Smooth muscle cell (in vitro differentiated cells): ENCODE data around the gene UTF1. TPM values are rescaled to one million over a fixed set of nuclear protein-coding genes. Genes with fewer than 3 reads are reported as not detected.

Source experiments
- DNase-seq: peaks from one replicate; lab custom pipeline; 2025; ENCODE audit not compliant: unreplicated experiment; lab: John Stamatoyannopoulos, UW
- H2AFZ ChIP-seq: fragments of 200-600 bp; sonication (generic); 2 replicates; pipeline ENCODE4 v1.6.0; 2016; ENCODE audit warnings: antibody characterized with exemption, low read depth, mild to moderate bottlenecking
- H3F3A ChIP-seq: fragments of 200-600 bp; sonication (generic); 2 replicates; pipeline ENCODE4 v1.6.0; 2017; ENCODE audit warnings: antibody characterized with exemption, low read depth
- H3K27ac ChIP-seq: fragments of 200-600 bp; sonication (generic); 2 replicates; pipeline ENCODE4 v1.5.1; 2016; ENCODE audit warnings: low read depth, mild to moderate bottlenecking
- H3K27me3 ChIP-seq: fragments of 200-600 bp; sonication (generic); 2 replicates; pipeline ENCODE4 v1.6.1; 2016; ENCODE audit warnings: low read depth, mild to moderate bottlenecking
- H3K36me3 ChIP-seq: fragments of 200-600 bp; sonication (generic); 2 replicates; pipeline ENCODE4 v1.5.1; 2016; ENCODE audit warnings: low read depth
- H3K4me1 ChIP-seq: fragments of 200-600 bp; sonication (generic); 2 replicates; pipeline ENCODE4 v1.5.1; 2016; ENCODE audit warnings: low read depth
- H3K4me2 ChIP-seq: fragments of 200-600 bp; sonication (generic); 2 replicates; pipeline ENCODE4 v1.6.0; 2016; ENCODE audit warnings: mild to moderate bottlenecking
- H3K4me3 ChIP-seq: fragments of 200-600 bp; sonication (generic); 2 replicates; pipeline ENCODE4 v1.5.1; 2016; ENCODE audit warnings: mild to moderate bottlenecking
- H3K79me2 ChIP-seq: fragments of 200-600 bp; sonication (generic); 2 replicates; pipeline ENCODE4 v1.6.0; 2016; ENCODE audit warnings: low read depth, mild to moderate bottlenecking
- H3K9ac ChIP-seq: fragments of 200-600 bp; sonication (generic); 2 replicates; pipeline ENCODE4 v1.6.0; 2016; ENCODE audit warnings: low read depth
- H3K9me3 ChIP-seq: fragments of 200-600 bp; sonication (generic); replicated peaks from 2 replicates; pipeline ENCODE4 v1.5.1; 2016; ENCODE audit warnings: low read depth
- H4K20me1 ChIP-seq: fragments of 200-600 bp; sonication (generic); 2 replicates; pipeline ENCODE4 v1.6.0; 2016; ENCODE audit warnings: low read depth
- CTCF ChIP-seq: fragments of 200-600 bp; sonication (generic); IDR thresholded peaks from 2 replicates; pipeline ENCODE4 v1.5.1; 2017; ENCODE audit warnings: borderline replicate concordance, mild to moderate bottlenecking, antibody characterized with exemption; ENCODE audit not compliant: insufficient read depth, poor library complexity, severe bottlenecking
- WGBS: methylation state at CpG from one replicate; pipeline ENCODE4 v1.1.7; 2016; ENCODE audit warnings: low lambda C conversion rate; 5-methylcytosine and 5-hydroxymethylcytosine counted together
- polyA plus RNA-seq: library from polyadenylated mRNA; unstranded; fragments of >200 nt; fragmentation: Nextera tagmentation; extraction: Ambion mirVana; gene quantifications from 2 replicates; pipeline ENCODE4 v1.2.1, GENCODE V29; 2016
- total RNA-seq: library from RNA; depleted of rRNA; stranded (reverse); fragments of >200 nt; gene quantifications from 2 replicates; pipeline ENCODE4 v1.2.3, GENCODE V29; 2014

The UTF1 gene
- total and polyA plus RNA-seq, 2 experiments from 2014 or later: not detected

GRCh38 chr10:133238466-133238804, 8.4 kb downstream of the UTF1 start:
- H3K36me3 ChIP-seq: no peaks in the 10 kb centered on the region
- H4K20me1 ChIP-seq: no peaks in the 10 kb centered on the region
- TF ChIP-seq CTCF: no peak
- peaks cover 63% of the 10 kb centered on the region for H3K27me3 ChIP-seq
- no peaks in the 10 kb centered on the region for H3K9me3 ChIP-seq
- no peak overlapping the region for H2AFZ ChIP-seq
- H3K79me2 ChIP-seq: no peaks in the 10 kb centered on the region
- H3F3A ChIP-seq: no peaks in the 10 kb centered on the region
- H3K4me1 ChIP-seq: peaks cover 23% of the 10 kb centered on the region
- 8% methylated on average over 14 of the region's 15 CpGs for WGBS
- no peak overlapping the region for H3K9ac ChIP-seq
- no peak overlapping the region for H3K27ac ChIP-seq
- no peak overlapping the region for H3K4me2 ChIP-seq
- no peak overlapping the region for H3K4me3 ChIP-seq
- no peak for DNase-seq

- no peak for TF ChIP-seq CTCF
- WGBS: 98% methylated on average over 15 of the region's 15 CpGs
- Histone ChIP-seq H3K4me1 (peaks cover 23% of the 10 kb centered on the region), H2AFZ (no peak overlapping the region), H3K4me3 (no peak overlapping the region), H3F3A (no peaks in the 10 kb centered on the region), H3K27ac (no peak overlapping the region), H3K79me2 (no peaks in the 10 kb centered on the region), H3K4me2 (no peak overlapping the region), H3K36me3 (no peaks in the 10 kb centered on the region), H3K9me3 (no peaks in the 10 kb centered on the region), H4K20me1 (no peaks in the 10 kb centered on the region), H3K9ac (no peak overlapping the region), H3K27me3 (peaks cover 50% of the 10 kb centered on the region)
- DNase-seq: no peak
Observed at GRCh38 chr10:133239990-133240389, 10.0 kb downstream of the UTF1 start.

- TF ChIP-seq CTCF: no peak
- Histone ChIP-seq H3F3A (no peaks in the 10 kb centered on the region), H3K4me2 (no peak overlapping the region), H3K27ac (no peak overlapping the region), H3K27me3 (peaks cover 34% of the 10 kb centered on the region), H2AFZ (no peak overlapping the region), H3K9me3 (no peaks in the 10 kb centered on the region), H4K20me1 (no peaks in the 10 kb centered on the region), H3K9ac (no peak overlapping the region), H3K79me2 (no peaks in the 10 kb centered on the region), H3K4me1 (peaks cover 18% of the 10 kb centered on the region), H3K4me3 (no peak overlapping the region), H3K36me3 (no peaks in the 10 kb centered on the region)
- WGBS: 92% methylated on average over 25 of the region's 25 CpGs
- no peak for DNase-seq
Observed at GRCh38 chr10:133241501-133242205, 11.6 kb downstream of the UTF1 start.

- Histone ChIP-seq H3K36me3 (no peaks in the 10 kb centered on the region), H3K9ac (no peak overlapping the region), H4K20me1 (no peaks in the 10 kb centered on the region), H2AFZ (no peak overlapping the region), H3K4me2 (no peak overlapping the region), H3K4me3 (no peak overlapping the region), H3K9me3 (no peaks in the 10 kb centered on the region), H3K4me1 (peaks cover 13% of the 10 kb centered on the region), H3K27me3 (peaks cover 22% of the 10 kb centered on the region), H3K79me2 (no peaks in the 10 kb centered on the region), H3K27ac (no peak overlapping the region), H3F3A (no peaks in the 10 kb centered on the region)
- no peak for TF ChIP-seq CTCF
- no peak for DNase-seq
- WGBS: 94% methylated on average over 26 of the region's 27 CpGs
Observed at GRCh38 chr10:133242611-133243356, 12.8 kb downstream of the UTF1 start.
